Thymus (tissue), 11 donors: ENCODE measurements around the gene PROCR. TPM values are rescaled to one million over a fixed set of nuclear protein-coding genes. Genes with fewer than 3 reads are reported as not detected.
"Not testable (repeated sequence)": the region's sequence is repeated elsewhere in the genome, so short reads cannot be mapped to it uniquely, and the experiment has no call there.

Experiments used
- DNase-seq, 9 donors: peaks; one replicate each; pipeline ENCODE4 v3.0.0-alpha.2; 2013; ENCODE audit warnings: low spot score in 9 of 9, low read depth in 6 of 9, missing footprints in 1 of 9
- H3K27ac ChIP-seq, 2 donors: one replicate each; pipeline ENCODE4 v1.5.1; 2013; ENCODE audit warnings: control low read depth in 1 of 2, low read depth in 1 of 2, low read length in 1 of 2, mild to moderate bottlenecking in 1 of 2, moderate library complexity in 1 of 2
- H3K27me3 ChIP-seq, 2 donors: one replicate each; pipeline ENCODE4 v1.5.1; 2013; ENCODE audit warnings: low read length in 1 of 2; ENCODE audit not compliant: control insufficient read depth in 2 of 2, insufficient read depth in 1 of 2
- H3K36me3 ChIP-seq, 2 donors: one replicate each; pipeline ENCODE4 v1.5.1; 2013; ENCODE audit warnings: low read length in 1 of 2, mild to moderate bottlenecking in 1 of 2, moderate library complexity in 1 of 2; ENCODE audit not compliant: control insufficient read depth in 2 of 2, insufficient read depth in 2 of 2
- H3K4me1 ChIP-seq, 2 donors: one replicate each; pipeline ENCODE4 v1.5.1; 2013; ENCODE audit warnings: low read length in 2 of 2; ENCODE audit not compliant: control insufficient read depth in 2 of 2, insufficient read depth in 2 of 2
- H3K4me3 ChIP-seq, 2 donors: one replicate each; pipeline ENCODE4 v1.5.1; 2013; ENCODE audit warnings: low read length in 2 of 2, control low read depth in 1 of 2, mild to moderate bottlenecking in 1 of 2
- H3K9me3 ChIP-seq, 2 donors: one replicate each; pipeline ENCODE4 v1.5.1; 2013; ENCODE audit warnings: low read length in 1 of 2, mild to moderate bottlenecking in 1 of 2; ENCODE audit not compliant: control insufficient read depth in 2 of 2, insufficient read depth in 1 of 2
- WGBS: extraction: QIAGEN DNeasy Blood & Tissue Kit; methylation state at CpG from one replicate; pipeline ENCODE4 v1.1.7; 2013; 5-methylcytosine and 5-hydroxymethylcytosine counted together
- polyA plus RNA-seq: library from polyadenylated mRNA; stranded (reverse); fragments of 200-250 nt; gene quantifications from one replicate; pipeline ENCODE4 v1.2.3, GENCODE V29; 2013
- total RNA-seq: library from RNA; stranded (reverse); fragments of 120-200 nt; gene quantifications from one replicate; pipeline ENCODE4 v1.2.4, GENCODE V29; 2013
- donor health status: healthy.

PROCR gene
- total and polyA plus RNA-seq, 2 donors: 4.6 to 7.8 TPM

DNA sequence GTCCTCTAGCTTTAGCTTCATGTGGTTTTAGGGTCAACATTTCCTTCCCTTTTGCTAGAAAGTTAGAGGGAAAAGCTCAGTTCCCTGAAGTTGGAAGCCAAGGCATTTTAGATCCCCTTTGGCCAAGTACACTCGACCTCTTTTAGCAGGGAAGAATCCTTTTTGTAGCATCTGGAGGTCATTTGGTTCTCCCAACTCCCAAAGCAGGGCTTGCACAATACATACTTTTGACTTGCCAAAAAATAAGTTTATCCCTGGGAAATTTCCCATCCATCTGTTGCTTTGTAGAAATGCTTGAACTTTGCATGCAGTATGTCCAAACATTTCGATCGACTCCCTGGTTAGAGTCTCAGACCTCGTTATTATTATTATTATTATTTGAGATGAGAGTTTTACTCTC lies 20.1 kb upstream of the PROCR start:
- Histone ChIP-seq H3K27me3 (no peaks in the 10 kb centered on the region), H3K27ac (no peak overlapping the region), H3K36me3 (no peaks in the 10 kb centered on the region), H3K9me3 (no peaks in the 10 kb centered on the region), H3K4me3 (no peak overlapping the region), H3K4me1 (peaks cover 2 to 10% of the 10 kb centered on the region in 2 donors)
- DNase-seq: no peak
- WGBS: 93% methylated on average over 4 of the region's 4 CpGs

DNA sequence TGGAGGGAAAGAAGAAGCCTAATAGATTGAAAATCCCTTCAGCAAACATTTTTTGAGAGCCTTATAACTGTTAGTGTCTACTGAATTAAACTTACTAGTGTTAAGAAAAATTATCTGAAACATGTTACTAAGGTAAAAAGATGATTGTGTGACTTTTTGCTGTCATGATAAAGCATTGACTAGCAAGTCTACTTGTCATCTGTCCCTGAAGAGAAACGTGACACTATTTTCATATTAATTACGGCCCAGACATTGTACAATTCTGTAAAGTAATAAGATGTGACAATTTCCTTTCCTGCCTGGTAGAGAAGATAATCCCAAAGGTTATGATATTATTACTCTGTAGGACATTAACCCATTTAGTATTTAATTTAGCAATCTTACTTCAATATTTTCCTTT lies 15.9 kb upstream of the PROCR start:
- H3K27me3 ChIP-seq: no peaks in the 10 kb centered on the region
- no peaks in the 10 kb centered on the region for H3K4me1 ChIP-seq
- H3K36me3 ChIP-seq: no peaks in the 10 kb centered on the region
- H3K27ac ChIP-seq: no peak overlapping the region
- no peak overlapping the region for H3K4me3 ChIP-seq
- DNase-seq: no peak
- WGBS: 92% methylated on average over 2 of the region's 2 CpGs
- no peaks in the 10 kb centered on the region for H3K9me3 ChIP-seq

- no peak overlapping the region for H3K27ac ChIP-seq
- DNase-seq: no peak
- no peaks in the 10 kb centered on the region for H3K27me3 ChIP-seq
- H3K9me3 ChIP-seq: no peaks in the 10 kb centered on the region
- H3K36me3 ChIP-seq: no peaks in the 10 kb centered on the region
- no peaks in the 10 kb centered on the region for H3K4me1 ChIP-seq
- 94% methylated on average over 6 of the region's 6 CpGs for WGBS
- no peak overlapping the region for H3K4me3 ChIP-seq
Measured at GRCh38 chr20:35156978-35157377, 14.9 kb upstream of the PROCR start.

- not testable (repeated sequence) for H3K36me3 ChIP-seq, H3K4me1 ChIP-seq, H3K9me3 ChIP-seq, DNase-seq, H3K4me3 ChIP-seq, H3K27me3 ChIP-seq, H3K27ac ChIP-seq
- whole genome bisulfite sequencing: 98% methylated on average over 5 of the region's 5 CpGs
Measured at GRCh38 chr20:35160341-35160740, 11.5 kb upstream of the PROCR start.

GRCh38 chr20:35164531-35164930 lies 7.3 kb upstream of the PROCR start:
- not testable (repeated sequence) for H3K9me3 ChIP-seq, H3K4me3 ChIP-seq, H3K4me1 ChIP-seq, H3K27ac ChIP-seq, H3K27me3 ChIP-seq, H3K36me3 ChIP-seq, DNase-seq

GRCh38 chr20:35165221-35166185 lies 6.4 kb upstream of the PROCR start:
- Histone ChIP-seq H3K9me3 (peaks cover 0 to 1% of the 10 kb centered on the region in 2 donors), H3K4me1 (no peaks in the 10 kb centered on the region), H3K4me3 (no peak overlapping the region), H3K27ac (no peak overlapping the region), H3K36me3 (no peaks in the 10 kb centered on the region), H3K27me3 (no peaks in the 10 kb centered on the region)
- 93% methylated on average over 4 of the region's 4 CpGs for WGBS
- no peak for DNase-seq

GRCh38 chr20:35166242-35166830 lies 5.5 kb upstream of the PROCR start:
- Histone ChIP-seq H3K27ac (no peak overlapping the region), H3K4me1 (no peaks in the 10 kb centered on the region), H3K36me3 (no peaks in the 10 kb centered on the region), H3K4me3 (no peak overlapping the region), H3K9me3 (peaks cover 0 to 1% of the 10 kb centered on the region in 2 donors), H3K27me3 (no peaks in the 10 kb centered on the region)
- 53% methylated on average over 5 of the region's 5 CpGs for WGBS
- no peak for DNase-seq

DNA sequence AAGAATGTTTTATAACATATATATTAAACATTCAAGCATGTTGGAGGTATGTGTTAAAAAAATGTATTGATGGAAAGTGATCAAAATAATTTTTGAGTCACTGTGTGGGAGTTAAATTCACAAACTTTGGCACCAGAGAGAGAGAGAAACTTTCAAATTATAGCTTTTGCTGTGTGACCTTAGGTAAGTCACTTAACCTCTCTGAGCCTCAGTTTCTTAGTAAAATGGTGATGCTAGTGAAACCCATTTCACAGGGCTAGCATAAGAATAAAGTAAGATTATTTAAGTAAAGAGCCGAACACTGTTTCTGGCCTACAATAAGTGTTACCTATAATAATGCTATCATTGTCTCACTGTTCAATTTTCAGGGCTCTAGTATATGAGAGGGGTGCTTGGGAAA lies 4.1 kb upstream of the PROCR start:
- Histone ChIP-seq H3K4me1 (peaks cover 0 to 9% of the 10 kb centered on the region in 2 donors), H3K27me3 (peaks cover 0 to 7% of the 10 kb centered on the region in 2 donors), H3K36me3 (no peaks in the 10 kb centered on the region), H3K4me3 (no peak overlapping the region), H3K9me3 (peaks cover 0 to 1% of the 10 kb centered on the region in 2 donors), H3K27ac (no peak overlapping the region)
- no peak for DNase-seq
- WGBS: 100% methylated on average over 1 of the region's 1 CpG

GRCh38 chr20:35168701-35169409 lies 3.0 kb upstream of the PROCR start:
- H3K4me1 ChIP-seq, DNase-seq, H3K4me3 ChIP-seq, H3K36me3 ChIP-seq, H3K9me3 ChIP-seq, H3K27ac ChIP-seq, H3K27me3 ChIP-seq: not testable (repeated sequence)
- 95% methylated on average over 4 of the region's 4 CpGs for WGBS
